Embryonic facial prominence (tissue), 1 donor: ENCODE measurements around the gene ASTN1.

Source experiments
- DNase-seq: peaks from one replicate; pipeline ENCODE4 v3.0.0-alpha.2; 2016; ENCODE audit errors: extremely low spot score

The ASTN1 gene

DNA sequence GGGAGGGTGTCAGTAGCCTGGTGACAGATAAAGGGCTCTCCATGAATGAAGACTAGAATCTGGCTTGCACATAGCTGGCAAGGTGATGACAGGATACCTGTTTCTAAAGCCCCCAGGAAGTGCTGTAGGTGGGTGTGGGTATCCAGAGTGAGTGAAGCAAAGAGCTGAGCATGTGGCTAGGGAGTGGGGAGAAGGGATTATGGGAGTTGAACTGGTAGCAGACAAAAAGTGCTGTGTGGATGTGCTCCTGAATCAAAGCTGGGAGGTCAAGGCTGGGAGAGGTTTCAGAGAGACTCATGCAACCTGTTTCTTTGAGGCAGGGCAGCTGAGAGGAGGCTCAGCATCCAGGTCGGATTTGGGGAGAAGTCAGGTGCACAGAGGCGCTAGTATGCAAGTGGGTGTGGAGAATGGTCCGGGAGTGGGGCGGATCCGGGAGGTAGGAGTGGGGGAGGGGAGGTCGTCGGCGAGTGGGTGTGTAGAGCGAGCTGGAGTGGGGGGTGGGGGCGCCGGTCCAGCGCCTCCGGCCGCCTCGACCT lies 600 bp downstream of the ASTN1 start:
- no peak for DNase-seq

- DNase-seq: no peak
Measured at GRCh38 chr1:177162243-177162642, 2.3 kb downstream of the ASTN1 start.

- no peak for DNase-seq
Measured at GRCh38 chr1:177146499-177146898, 18.0 kb downstream of the ASTN1 start.

DNA sequence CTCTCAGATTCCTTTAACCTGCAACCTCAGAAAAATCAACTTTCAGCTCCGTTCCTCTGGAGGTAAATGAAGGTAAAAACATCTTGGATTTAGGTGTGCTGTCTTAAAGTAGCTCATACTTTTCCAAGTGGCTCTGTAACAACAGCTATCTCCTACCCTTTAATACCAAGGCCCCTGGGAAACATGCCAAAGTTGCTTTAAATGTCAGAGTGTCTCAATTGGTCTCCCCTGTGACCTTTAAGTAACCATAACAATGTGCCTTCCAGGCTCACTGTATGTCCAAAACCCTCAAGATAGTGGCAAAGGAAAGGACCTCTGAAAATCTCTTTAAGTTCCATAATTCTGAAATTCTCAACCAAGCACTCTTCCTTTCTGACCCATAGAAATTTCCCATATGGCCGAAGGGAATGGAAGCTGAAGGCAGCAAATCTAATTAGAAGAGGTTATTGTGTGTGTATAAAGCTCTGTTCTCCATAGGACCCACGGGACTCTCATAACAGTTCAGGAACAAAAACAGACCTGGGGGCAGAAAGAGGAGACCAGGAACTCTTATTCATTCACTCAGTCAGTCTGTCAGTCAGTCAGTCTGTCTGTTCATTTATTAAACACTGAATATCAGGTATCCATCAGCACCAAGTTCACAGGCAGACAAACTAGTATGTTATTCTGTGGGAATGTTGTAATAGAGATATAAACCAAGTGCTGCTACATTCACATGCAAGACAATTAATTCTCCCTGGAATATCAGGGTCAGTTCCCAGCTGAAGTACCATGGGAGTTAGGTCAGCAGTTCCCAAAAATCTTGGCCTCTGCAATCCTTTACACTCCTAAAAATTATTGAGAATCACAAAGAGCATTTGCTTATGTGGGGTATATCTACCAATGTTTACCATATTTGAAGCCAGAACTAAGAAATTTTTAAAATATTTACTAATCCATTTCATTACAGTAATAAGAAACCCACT lies 19.1 kb downstream of the ASTN1 start:
- no peak for DNase-seq

DNA sequence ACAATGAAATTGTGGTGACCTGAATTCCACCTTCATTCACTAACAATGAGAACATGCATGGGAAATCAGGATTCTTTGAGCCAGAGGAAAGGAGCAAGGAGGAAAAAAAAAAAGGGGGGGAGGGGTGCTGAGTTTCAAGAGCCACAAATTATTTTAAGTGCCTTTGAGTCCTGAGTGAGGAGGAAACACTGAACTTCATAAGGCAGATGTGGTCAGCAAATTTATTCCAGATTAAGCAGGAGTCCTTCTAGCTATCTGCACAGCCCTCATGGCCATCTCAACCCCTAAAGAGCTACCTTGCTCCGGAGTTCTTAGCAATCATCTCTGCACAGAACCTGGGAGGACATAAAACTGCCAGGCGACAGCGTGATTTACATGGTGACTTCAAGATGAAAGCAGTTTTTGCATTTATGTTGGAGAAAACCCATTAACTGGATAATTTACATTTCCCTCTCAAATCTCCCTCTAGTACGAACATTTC lies 21.7 kb downstream of the ASTN1 start:
- no peak for DNase-seq

- no peak for DNase-seq
Measured at GRCh38 chr1:177142010-177142409, 22.5 kb downstream of the ASTN1 start.

- DNase-seq: no peak
Measured at GRCh38 chr1:177138347-177138746, 26.2 kb downstream of the ASTN1 start.

- DNase-seq: no peak
Measured at GRCh38 chr1:177137814-177138213, 26.7 kb downstream of the ASTN1 start.

DNA sequence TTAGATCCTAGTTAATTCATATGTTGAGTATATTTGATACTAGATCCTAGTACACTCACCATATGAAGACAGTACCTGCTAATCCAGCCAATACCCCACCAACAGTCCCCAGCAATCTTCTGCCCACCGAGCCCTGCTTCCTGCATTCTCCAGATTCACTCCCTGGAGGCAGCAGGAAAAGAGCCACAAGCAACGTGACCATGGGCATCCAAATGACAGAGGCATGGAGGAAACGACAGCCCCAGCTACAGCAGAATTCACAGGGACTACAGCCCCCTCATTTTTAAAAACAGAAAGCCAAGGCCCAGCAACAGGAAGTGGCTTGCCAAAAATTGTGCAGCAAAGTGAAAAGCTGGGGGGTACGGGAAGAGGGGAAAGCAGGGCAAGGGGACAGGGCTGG lies 29.3 kb downstream of the ASTN1 start:
- DNase-seq: no peak

- DNase-seq: no peak
Measured at GRCh38 chr1:177133977-177134538, 30.5 kb downstream of the ASTN1 start.

- no peak for DNase-seq
Measured at GRCh38 chr1:177132141-177132540, 32.4 kb downstream of the ASTN1 start.

DNA sequence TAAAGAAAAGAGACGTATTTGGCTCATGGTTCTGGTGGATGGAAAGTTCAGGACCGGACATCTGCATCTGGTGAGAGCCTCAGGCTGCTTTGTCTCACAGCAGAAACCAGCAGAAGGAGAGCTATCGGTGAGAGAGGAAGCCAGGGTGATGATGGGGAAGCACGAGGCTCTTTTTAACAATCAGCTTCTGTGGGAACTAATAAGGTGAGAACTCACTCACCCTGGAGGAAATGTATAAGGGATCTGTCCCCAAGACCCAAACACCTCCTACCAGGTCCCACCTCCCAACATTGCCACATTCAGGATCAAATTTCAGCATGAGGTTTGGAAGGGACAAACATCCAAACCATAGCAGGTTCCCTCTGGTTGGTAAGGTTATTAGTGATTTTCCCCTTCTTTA lies 32.8 kb downstream of the ASTN1 start:
- DNase-seq: no peak

- DNase-seq: no peak
Measured at GRCh38 chr1:177130451-177130945, 34.0 kb downstream of the ASTN1 start.

GRCh38 chr1:177128665-177129281 lies 35.7 kb downstream of the ASTN1 start:
- no peak for DNase-seq

- no peak for DNase-seq
Measured at GRCh38 chr1:177126267-177126666, 38.2 kb downstream of the ASTN1 start.

- no peak for DNase-seq
Measured at GRCh38 chr1:177124577-177125278, 39.8 kb downstream of the ASTN1 start.

DNA sequence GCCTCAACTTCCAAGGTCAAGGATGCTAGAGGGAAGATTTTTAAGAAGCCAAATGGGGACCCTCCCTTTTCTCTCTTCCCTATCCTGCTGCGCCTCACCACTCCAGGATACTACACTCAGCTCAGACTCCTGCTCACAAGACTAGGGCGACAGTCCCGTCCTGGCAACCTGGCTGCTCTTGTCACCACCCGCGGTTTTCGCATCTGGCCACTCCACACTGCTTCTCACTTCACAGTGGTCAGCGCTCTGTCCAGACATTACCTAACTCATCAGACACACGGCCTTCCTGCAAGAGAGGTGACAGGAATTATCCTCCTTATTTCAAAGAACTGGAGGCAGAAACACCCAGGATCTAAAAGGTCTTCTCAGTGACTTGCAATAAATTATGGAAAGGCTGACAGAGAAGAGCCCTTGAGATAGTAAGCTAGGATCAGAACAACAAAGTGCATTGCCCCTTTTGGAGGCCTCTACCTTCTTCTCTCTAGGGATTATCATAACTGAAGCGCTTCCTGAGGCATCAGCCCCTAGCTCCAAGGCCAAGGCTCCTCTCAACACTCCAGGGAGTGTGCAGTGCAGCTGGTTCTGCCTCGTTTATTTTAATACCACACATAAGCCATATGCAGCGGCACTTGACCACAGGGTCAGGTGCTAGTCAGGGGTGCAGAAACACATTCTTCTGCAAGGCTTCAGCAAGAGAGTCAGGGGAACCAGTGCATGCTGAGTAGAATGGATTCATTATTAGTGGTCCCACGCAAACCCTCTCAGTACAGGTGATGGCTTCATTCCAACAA lies 41.9 kb downstream of the ASTN1 start:
- no peak for DNase-seq

GRCh38 chr1:177119311-177119710 lies 45.2 kb downstream of the ASTN1 start:
- DNase-seq: no peak

GRCh38 chr1:177118901-177119300 lies 45.6 kb downstream of the ASTN1 start:
- DNase-seq: no peak

DNA sequence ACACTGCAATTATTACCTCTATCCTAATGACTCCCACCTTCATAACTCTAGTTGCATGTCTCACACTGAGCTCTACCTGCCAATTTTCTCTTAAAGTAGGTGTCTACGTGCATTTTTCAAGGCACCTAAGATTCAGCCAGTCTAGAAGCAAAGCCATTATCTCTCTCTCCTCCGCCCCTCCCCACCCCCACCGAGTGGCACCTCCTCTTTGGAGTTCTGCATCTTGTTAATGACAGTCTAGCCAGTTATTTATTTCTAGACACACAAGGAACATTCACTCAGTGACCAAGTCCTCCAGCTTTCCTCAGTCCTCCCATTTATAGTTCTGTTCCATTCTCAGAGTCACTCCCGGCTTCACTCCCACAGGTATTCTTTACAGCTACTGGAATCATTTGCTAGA lies 47.6 kb downstream of the ASTN1 start:
- DNase-seq: no peak
